Lung microvascular endothelial cell (primary cell): ENCODE results near the gene PADI2. TPM values are rescaled to one million over a fixed set of nuclear protein-coding genes. Genes with fewer than 3 reads are reported as not detected.

ENCODE experiments used
- DNase-seq, 2 donors: peaks; one replicate each; pipeline versions ENCODE4 v3.0.0 to v3.0.0-alpha.2; 2010; ENCODE audit warnings: low read depth in 2 of 2
- total RNA-seq: library from RNA; depleted of rRNA; stranded (reverse); fragments of >200 nt; gene quantifications from 2 replicates; pipeline ENCODE4 v1.2.1, GENCODE V29; 2014

The PADI2 gene
- total RNA-seq, 1 donor from 2014 or later = under 0.01 TPM

GRCh38 chr1:17116643-17117042 lies 2.6 kb downstream of the PADI2 start:
- no peak for DNase-seq

DNA sequence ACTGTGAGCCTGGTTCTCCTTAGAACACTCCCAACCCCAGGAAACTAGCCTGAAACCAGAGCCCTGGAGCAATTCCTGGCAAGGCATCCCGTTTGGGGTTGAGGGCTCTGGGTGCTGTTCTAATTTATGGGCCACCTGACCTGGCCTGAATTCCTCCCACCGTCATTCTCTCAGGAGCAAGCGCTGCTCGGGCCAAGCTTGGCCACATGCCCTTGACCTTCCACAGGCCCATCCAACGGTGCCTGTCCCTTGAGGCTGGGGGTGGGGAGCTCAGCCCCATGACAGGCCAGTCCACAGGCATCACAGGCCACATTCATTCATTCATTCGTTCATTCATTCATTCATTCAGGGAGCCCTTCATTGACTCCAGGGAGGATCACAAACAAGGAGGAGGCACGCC lies 5.3 kb downstream of the PADI2 start:
- no peak for DNase-seq

GRCh38 chr1:17112496-17113236 lies 6.6 kb downstream of the PADI2 start:
- DNase-seq = no peak

DNA sequence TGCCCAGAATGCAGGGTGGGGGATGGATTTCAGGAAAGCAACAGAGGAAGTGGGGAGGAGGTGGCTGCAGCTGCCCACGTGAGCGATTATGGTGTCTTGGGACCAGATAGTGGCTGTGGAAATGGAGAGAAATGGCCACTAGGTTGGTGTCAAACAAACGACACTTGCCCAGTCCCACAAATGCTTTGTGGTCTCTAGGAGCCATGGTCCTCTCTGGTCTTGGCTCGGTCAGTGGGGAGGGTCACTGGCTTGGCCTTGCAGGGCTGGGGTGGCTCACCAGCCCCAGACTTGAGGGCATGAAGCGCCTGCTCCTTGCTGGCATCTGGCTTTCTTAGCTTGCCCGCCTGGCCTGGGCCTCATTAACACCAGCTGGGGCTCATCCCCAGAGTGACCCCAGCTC lies 7.2 kb downstream of the PADI2 start:
- no peak for DNase-seq

- DNase-seq = no peak
Measured at GRCh38 chr1:17110555-17110926, 8.7 kb downstream of the PADI2 start.

GRCh38 chr1:17109892-17110554 lies 9.2 kb downstream of the PADI2 start:
- no peak for DNase-seq

DNA sequence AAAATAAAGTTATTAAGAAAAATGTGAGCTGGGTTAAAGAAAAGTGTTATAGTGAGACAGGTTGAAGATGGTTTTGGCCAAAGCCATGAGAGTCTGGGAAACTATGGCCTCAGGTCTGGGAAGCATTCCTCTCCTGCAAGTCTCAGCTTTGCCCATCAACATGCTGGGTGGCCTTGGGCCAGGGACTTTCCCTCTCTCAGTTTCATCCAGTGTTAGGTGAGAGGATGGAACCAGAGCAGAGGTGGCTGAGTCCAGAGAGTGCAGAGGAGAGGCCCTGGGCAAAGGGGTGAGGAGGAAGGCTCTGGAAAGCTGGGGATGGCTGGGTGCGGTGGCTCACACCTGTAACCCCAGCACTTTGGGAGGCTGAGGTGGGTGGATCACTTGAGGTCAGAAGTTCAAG lies 10.5 kb downstream of the PADI2 start:
- no peak for DNase-seq

DNA sequence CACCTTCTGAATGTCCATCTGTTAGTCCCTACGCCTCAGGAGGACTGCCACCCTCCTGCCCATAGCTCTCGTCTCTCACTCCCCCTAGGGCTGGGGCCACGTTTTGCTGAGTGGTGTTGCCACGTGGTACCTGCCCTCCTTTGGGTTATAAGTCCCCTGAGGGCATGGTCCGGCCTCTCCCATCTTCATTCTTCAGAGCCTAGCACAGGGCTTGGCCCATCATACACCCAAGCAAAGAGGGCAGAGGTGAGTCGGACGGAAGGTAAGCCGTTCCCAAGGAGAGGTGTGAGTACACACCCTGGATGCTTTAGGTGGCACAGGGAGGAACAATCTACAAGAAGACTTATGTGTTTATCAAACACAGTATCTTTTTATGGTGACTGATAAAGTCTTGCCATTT lies 10.9 kb downstream of the PADI2 start:
- no peak for DNase-seq

DNA sequence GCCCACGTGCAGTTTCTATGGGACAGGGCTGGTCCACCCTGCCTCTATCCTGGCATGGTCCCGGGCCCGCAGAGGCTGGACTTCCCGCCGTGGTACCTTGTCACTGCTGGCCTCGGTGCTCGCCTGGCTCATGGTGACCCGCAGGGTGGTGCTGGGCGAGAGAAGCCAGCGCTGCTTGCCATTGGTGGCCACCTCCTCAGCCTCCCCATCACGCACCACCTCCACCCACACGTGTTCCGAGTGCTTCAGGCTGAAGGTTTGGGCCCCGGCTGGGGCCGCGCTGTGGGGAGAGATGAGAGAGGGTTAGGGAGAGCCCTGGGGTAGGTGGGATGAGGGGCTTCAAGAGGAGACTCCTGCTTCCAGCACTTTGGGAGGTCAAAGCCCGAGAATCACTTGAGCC lies 14.5 kb downstream of the PADI2 start:
- no peak for DNase-seq

DNA sequence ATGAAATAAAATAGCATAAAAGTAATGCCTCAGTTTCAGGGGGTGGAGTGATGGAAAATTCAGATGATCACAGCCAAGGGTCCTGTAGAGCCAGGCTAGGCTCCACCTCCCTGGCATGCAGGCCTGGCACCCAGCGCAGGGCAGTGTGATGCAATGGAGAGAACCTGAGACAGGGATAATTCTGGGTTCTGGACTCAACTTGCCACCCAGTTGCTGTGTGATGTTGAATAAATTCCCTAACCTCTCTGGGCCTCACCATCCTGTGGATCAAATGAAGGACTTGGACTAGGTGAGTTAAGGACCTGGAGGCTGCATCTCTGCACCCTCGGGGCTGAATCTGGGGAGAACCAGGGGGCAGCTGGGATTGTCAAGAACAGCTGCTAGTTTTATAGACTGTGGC lies 17.0 kb downstream of the PADI2 start:
- DNase-seq = no peak

DNA sequence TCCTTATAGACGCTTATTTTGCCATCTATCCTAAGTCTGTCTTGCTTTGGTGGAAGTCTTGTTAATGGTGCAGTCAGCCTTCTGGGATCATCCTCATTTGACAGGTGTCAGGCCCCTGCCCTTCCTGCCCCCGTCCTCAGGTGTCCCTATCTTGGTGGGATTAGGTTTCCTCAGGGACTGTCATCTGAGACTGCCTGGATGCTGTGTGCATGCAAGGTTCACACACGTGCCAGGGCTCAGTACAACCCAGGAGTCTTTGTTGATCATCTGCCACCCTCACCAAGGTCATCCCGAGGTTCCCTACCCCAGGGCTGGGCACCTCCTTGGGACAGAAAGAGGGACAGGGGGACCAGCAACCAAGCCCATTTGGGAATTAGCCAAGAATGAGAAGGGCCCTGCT lies 18.0 kb downstream of the PADI2 start:
- DNase-seq = no peak

- no peak for DNase-seq
Measured at GRCh38 chr1:17099616-17100340, 19.5 kb downstream of the PADI2 start.

- no peak for DNase-seq
Measured at GRCh38 chr1:17098446-17099317, 20.6 kb downstream of the PADI2 start.

DNA sequence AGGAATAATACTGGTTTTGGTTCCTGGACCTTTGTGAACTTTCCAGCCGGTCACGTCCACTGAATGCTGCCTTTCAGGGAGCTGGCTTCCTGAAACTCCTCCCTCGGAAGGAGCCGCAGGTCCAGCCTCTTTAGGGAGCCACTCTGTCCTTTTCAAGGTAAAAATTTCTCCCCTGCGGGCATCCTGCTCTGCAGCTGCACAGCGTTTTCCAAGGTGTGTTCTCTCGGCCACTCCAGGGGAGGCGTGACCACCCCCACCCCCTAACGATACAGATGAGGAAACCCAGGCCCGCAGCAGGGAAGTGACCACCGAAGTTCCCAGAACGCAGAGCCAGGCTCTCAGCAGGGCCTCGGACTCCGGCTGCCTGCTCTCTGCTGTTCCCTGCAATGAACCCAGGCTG lies 21.5 kb downstream of the PADI2 start:
- DNase-seq = no peak

DNA sequence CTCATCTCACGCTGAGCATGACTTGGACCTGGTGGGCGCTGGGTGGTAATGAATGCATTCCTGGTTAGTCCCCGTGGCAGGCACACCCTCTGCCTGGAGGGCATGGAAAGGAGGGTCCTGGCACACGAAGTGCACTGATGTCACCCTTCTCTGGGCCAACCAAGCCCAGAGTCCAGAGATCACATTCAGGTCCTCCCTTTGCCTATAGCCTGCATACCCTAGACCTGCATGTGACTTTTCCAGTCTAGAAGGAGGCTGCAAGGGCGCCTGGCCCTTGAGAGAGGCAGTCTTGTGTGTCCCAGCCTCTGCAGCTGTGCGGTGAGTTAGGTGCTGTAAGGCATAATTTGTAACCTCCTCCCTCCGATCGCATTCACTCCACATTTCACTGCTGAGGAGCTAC lies 22.1 kb downstream of the PADI2 start:
- no peak for DNase-seq

GRCh38 chr1:17096584-17096983 lies 22.7 kb downstream of the PADI2 start:
- DNase-seq = no peak

GRCh38 chr1:17095141-17095540 lies 24.1 kb downstream of the PADI2 start:
- DNase-seq = no peak

DNA sequence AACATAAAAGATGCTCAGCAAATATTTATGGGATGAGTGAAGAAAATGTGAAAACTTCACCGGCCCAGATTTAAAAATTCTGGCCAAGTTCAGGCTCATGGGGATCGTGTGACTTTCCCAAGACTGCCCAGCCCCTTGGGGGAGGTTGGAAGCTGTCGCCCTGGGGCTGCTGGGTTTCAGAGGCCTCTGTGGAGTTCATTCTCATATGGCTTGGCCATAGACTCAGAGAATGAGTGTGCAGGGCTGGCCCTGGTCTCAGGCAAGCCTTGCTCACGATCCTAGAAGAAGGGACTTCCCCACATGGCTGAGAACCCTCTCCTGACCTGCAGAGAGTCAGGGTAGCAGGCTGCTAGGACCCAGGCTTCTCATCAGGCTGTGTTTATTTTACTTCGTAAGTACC lies 24.6 kb downstream of the PADI2 start:
- DNase-seq = no peak

DNA sequence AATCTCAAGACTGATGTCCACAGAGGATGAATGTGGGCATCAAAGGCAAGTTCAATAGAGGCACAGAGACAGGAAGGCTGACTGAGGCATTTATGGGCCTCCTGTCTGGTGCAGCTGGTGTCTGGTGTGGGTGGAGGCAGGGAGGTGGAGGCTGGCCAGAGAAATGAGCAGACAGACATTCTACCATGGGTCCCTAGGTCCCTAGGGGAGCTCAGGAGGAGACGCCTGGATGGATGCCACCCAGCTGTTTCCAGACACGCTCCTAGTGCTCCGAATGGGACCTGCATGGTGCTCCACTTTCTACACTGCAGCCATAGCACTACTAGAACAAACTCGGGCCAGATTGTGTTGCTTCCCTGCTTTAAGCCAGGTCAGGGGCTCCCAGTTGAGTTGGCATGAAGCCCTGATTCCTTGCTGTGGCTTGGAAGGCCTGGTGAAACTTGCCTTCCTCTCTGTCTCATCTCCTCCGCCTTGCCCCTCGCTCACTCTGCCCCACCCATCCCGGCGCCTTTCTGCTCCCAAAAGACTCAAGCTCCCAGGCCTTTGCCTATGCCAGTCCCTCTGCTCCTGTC lies 25.3 kb downstream of the PADI2 start:
- DNase-seq = no peak

DNA sequence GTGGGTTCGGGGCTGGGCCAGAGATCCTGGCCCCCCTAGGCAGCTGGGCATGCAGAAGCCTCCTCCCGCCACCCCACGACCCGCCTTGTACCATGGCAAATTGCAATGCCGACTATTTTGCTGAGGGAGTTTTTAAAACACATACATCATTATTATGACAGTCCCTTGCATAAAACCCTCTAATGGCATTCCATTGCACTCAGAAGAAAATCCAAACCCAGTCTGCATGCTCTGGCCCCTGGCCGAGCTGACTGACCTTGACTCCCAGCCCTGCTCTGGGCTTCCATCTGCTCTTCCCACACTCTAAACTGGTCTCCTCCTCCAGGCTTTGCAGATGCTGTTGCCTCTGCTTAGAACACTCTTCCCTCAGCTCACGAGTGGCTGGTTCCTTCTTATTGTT lies 28.0 kb downstream of the PADI2 start:
- DNase-seq = no peak

DNA sequence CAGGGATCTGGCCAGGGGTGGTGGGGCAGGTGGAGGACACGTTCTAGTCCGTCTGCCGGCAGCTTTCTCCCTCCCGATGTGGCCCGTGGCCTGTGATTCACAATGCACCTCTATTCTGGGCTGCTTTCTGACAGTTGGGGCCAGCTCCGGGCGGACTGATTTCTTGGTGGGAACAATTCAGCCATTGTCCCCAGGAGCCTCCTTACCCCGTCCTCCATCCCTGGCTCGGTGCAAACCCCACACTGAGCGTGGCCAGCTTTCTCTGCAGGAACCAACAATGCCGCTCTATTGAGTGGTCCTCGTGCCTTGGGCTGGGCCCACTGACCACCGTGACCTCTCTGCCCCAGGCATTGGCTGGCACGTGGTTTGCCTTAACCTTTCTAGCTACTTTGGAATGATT lies 29.7 kb downstream of the PADI2 start:
- no peak for DNase-seq
